HG03025 (cell line): Measurements from ENCODE around the gene PIP5KL1.

Experiments
- ATAC-seq: cut with Tn5 transposase; IDR thresholded peaks from one replicate; pipeline ENCODE4 v1.9.1; 2021; ENCODE audit warnings: mild to moderate bottlenecking, moderate library complexity; ENCODE audit not compliant: unreplicated experiment, low FRiP score

The PIP5KL1 gene

DNA sequence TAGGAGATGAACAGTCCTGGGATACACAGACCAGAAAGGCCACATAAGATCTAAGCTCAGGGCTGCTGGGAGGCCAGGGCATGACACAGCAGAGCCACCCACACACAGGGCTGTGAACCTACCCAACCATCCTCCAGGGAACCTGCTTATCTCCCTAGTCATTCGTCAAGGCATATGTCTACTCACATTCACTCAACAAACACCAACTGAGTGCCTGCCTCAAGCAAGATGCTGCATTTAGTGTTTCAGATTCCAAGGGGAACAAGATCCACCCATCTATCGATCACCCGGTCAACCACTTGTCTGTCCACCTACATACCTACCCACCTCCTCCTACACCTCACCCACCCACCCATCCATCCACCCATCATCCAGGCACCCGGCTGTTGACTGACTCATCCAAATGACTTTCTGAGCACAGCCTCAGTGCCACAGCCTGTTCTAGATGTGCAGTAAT is 5.2 kb upstream of the PIP5KL1 start:
- no peak for ATAC-seq

DNA sequence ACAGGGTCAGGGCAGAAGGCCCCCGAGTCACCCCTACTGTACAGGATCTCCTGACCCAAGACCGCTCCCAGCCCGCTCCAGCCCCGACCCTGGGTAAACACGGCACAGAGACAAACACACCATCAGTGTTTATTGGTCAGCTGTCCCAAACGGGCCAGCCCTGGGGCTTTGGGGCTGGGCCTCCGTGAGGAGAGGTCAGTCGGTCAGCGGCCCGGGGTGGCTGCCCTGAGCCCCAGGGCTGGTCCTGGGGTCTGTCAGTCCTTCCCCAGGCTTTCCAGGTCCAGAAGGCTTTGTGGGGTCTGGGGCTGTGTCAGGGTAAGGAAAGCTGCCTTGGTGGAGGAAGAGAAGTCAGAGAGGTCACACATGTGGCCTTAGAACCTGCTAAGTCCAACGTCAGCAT is 4.4 kb upstream of the PIP5KL1 start:
- no peak for ATAC-seq

DNA sequence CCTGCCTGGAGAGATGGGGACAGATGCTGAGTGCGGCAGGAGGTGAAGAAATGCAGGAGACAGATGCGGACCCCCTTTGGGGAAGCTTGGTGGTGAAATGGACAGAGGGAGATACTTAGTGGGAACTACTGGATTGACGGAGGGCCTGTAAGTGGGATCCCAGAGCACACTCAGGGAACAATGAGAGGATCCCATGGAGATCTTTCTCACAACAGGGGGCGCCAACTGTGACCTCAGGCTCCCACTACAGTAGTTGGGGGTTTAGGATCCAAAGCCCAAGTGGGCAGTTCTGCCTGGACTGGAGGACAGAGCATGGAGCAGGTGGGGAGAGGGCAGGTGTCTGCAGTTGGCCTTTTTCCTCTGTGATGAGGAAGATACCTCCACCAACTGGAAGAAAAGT is 3.7 kb upstream of the PIP5KL1 start:
- ATAC-seq, result no peak

DNA sequence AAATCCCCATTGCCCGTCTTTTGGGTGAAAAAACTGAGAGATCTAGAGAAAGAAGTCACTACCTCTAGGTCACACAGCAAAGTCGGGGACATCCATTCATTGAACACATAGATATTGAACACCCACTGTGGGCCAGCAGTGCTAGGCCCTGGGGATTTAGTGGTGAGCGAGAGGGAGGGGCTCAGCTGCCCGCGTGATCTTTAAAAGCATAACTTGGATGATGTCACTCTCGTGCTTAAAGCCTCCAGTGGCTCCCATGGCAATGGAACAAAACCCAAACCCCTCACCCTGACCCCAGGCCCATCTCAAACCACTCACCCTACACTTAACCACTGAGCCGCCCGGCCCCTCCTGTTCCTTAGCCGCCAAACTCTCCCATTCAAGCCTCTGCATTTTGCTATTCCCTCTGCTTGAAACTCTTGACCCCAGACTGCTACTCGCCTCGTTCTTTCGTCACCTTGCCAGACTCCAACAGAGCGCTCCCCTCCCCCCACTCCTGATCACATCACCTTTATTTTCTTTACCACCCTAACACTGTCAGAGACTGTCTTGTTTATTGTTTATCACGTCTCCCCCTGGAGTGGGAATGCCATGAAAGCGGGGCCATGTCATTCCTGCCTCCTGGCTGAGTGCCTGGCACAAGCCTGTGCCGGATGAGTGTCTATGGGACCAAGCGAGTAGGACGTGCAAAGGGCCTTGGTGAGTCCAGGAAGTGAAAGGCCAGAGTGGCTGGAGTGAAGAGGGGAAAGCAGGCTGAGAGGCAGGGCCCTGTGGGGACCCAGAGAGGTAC is 710 bp upstream of the PIP5KL1 start:
- ATAC-seq, result no peak

DNA sequence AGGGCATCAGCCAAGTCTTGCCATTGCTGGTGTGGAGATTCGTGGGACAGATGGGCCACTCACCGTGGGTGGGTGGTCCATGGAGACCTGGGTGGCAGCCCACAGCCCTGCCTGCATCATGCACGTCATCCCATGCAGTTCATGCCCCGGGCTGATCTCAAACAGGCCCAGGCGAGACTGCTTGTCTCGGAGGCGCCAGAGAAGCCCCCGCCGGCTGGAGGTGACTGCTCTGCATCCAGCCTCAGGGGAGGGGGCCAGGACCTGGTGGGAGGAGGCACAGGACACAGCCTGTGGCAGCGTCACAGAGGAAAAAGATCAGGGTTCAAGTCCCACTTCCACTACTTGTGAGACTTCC is 975 bp downstream of the PIP5KL1 start:
- ATAC-seq, result no peak

DNA sequence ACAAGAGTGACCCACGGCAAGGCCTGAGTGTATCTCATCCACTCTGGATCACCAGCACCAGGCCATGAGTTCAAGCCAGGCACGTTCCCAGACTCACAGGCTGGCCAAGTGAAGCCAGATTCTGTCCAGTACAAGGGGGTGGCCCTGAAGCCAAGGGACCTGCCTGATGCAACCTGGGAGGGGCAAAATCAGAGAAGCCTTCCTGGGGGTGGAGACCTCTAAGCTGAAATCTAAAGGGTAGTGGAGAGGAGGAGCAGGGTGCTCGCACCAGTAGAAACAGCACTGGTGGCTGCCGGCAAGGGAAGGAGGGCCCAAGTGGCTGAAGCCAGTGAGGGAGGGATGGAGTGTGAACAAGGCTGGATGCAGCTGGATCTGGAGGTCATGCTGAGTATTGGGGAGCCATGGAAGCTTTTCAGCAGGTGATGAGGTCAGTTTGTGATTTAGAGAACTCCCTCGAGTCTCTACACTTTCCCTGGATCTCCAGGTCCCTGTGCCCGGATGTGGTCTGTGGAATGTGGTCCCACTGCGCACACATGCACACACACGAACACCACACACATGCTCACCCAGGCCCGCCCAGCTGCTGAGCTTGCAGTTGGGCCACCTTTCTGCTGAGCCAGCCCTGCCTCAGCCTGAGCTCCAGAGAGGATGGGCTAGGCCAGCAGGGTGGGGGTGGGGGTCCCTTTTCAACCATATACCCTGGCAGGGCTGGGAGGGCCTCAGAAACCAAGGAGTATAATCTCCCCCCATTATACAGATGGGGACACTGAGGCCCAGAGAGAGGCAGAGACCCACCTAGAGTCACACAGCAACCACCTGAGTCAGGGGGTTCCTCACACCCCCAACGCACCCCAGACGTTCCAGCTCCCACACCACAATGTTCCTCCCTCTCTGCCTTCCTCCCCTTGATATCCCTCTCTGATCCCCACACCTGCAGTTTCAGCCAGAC is 1.6 kb downstream of the PIP5KL1 start:
- ATAC-seq, result no peak

DNA sequence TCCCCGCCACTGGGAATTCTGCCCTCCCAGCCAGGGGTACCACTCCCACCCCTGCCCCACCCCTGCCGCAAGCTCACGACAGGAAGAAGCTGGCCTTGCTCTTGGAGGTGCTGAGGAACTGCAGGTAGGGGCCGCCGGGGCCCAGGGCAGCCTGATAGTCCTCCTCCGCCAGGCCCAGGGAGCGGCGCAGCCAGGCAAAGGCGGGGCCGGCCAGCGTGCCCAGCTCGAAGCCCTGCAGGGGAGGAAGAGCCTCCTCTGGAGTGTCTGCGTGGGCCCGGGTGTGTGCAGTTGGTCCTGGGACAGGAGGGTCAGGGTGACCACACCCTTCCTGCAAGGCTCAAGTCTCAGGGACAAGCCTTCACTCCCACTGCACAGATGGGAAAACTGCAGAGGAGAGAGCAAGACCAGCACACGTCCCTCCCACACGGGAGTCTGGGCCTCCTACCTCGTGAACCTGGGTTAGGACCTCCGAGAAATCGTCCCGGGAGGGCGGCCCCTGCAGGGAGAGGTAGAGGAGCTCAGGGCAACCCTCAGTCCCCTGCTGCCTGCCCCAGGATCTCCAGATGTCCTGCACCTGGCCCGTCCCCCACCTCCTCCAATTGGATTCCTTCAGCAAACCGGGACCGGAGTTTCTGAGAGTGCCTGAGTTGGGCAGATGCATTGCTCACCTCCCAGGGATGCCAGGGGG is 2.4 kb downstream of the PIP5KL1 start:
- no peak for ATAC-seq

DNA sequence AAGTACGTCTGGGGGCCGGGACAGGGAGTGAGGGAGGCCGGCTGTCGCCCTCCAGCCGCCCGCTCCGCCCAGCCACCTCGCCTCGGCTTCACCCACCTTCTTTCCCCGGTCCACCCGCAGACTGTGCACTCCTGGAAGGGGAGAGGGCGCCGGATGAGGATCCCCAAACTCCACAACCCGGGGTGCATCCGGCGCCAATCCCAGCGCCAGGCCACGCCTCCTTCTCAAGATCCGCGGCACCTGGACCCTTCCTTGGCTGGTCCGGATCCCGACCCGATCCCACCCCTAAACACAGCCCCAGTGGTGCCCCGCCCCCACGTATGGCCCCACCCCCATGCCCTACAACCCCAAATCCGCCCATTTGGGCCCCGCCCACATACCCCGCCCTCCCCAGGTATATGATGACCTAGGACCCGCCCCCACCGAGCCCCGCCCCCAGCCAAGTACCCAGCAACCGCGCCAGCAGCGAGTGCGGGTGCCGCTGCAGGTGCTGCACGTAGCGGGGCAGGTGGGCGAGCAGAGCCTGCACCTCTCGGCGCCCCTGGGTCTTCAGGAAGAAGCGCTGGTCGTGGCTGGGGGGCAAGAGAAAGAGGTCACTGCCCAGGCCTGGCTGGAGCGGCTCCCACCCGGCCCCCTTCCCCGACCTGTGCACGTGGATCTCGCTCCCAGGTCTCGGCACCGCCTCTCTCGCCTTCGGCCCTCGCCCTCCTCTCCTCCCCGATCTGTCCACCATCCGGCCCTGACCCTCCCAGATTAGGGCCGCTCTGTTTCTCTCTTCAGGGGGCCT is 3.2 kb downstream of the PIP5KL1 start:
- ATAC-seq, result no peak

DNA sequence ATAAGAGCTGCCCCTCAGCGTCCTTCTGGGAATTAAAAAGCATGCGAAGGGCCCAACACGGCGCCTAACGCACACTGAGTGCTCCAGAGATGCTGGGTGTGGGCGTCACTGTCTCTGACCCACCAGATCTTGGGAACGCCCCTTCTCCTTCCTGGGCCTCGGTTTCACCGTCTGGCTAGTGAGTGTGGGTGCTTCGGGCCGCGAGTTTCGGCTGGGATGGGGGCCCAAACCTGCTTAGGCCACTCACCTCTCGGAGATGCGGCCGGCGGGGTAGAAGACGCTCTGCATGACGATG is 3.7 kb downstream of the PIP5KL1 start:
- no peak for ATAC-seq

DNA sequence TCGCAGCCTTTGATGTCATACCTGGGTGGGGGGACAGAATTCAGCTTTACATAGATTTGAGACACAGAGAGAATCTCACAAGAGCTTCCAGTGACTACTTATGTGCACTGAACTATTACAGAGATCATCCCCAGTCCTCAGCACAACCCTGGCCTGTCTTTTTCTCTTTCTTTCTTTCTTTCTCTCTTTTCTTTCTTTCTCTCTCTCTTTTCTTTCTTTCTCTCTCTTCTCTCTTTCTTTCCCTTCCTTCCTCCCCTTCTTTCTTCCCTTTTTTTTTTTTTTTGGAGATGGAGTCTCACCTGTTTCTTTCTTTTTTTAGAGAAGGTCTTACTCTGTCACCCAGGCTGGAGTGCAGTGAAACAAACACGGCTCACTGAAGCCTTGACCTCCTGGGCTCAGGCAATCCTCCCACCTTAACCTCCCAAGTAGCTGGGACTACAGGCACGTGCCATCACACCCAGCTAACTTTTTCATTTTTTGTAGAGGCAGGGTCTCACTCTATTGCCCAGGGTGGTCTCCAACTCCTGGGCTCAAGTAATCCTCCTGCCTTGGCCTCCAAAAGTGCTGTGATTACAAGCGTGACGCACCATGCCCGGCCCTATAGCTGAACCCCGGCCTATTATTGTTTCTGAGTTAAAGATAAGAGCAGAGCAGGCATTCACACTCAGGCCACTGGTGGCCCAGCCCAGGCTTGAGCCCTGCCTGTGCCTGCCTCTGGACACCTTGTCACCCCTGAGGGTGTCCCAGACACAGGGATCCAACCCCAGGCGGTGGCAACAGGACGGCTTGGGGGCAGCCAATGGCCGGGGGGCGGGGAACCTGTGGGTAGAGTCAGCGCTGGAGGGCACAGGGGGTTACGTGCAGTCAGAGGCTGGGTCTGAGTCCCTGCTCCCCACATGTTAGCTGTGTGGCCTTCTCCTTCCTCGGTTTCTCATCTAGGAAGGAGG is 4.3 kb downstream of the PIP5KL1 start:
- ATAC-seq, result no peak

DNA sequence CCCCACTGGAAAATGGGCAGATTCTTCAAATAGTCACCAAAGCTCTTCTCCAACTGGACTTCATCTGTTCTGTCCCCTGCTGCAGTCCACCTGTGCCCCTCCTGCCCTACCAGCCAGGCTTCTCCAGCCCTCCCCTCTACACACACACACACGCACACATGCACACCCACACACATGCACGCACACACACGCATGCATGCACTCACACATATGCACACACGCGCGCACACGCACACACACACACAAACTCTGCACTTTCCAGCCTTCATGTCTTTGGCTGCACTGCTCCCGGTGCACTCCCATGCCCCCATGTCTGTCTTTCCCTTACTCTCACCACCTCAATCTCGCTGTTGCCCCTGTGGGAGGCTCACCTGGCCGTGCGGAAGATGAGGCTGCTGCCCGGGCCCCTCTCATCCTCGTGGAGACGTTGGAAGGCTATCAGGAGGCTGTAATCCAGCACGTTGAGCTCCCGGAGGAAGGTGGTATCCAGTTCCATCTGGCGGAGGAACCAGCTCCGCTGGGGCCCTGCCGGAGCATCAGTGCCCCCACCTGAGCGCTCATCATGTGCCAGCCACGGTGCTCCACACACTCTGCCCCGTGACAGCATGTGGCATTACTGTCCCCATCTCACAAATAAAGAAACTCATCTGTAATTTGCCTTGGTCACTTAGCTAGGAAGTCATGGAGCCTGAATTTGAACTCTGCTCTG is 5.7 kb downstream of the PIP5KL1 start:
- no peak for ATAC-seq

DNA sequence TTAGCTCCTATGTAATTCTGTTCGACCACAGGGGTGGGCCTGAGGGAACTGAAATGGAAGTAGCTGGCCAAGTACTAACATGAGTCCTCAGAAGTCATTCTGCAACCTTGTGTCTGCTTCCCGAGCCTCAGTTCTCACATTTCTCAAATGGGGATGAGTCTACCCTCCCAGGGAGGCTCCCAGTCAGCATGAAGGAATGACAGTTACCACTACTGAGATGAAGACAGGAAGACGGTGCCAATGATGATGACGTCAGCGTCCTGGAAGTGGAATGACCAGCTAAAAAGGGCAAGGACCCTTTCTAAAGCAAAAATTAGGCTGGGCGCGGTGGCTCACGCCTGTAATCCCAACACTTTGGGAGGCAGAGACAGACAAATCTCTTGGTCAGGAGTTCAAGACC is 6.8 kb downstream of the PIP5KL1 start:
- ATAC-seq, result no peak

DNA sequence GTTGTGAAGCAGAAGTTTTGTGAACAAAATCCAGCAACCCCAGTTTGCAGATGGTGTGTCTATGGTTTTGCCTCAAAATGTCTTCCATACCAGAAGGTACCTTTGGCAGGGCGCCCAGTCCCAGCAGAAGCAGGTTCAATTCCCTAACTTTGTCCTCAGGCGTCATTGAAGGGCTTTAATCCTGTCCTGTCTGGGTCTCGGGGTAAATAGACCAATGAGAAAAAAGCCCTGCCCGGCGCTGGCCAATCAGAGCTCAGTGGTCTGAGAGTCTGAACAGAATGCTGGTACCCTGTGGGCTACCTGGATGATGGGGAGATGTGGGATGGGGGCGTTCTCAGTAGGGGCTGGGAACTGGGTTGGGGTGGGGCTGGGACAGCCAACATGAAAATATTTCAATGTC is 7.5 kb downstream of the PIP5KL1 start:
- no peak for ATAC-seq

DNA sequence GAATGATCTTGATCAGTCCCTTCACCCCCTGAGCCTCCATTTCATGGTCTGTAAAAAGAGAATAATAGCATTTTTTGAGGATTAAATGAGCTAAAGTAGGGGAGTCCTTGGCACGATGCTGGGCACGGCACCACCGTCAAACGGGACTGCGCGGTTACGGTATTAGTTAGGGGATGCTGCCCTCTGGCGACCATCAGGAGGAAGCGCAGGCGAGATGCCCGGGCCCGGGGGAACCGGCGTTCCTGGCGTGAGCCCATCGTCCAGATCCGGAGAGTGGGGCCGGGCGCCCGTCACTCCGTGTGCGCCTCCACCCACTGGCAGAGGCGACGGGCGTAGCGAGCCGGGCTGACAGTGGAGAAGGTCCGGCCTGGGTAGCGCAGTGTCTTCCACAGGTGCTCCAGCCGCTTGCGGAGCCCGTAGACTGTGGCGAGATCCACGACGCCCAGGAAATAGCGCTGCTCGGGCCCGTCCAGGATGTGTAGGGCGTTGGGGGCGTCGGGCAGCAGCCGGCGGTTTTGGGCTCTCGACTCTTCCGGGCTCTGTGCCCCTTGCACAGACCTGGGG is 8.9 kb downstream of the PIP5KL1 start:
- ATAC-seq, result no peak

DNA sequence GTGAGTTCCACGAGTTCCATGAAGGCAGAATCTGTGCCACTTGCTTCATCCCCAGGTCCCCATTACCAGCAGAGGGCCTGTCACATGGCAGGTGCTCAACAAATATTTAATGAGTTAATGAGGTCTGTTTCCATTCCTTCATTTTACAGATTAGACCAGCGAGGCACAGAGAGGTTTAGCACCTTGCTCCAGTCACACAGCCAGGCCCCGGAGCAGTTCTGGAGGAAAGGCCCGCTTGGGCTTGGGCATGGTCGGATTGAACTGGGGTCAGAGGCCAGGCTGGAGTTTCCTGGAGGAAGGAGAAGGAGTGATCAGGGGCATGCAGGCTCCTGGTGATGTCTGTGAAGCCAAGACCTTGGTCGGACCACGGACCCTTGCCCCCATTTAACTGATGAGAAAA is 9.8 kb downstream of the PIP5KL1 start:
- ATAC-seq, result no peak

DNA sequence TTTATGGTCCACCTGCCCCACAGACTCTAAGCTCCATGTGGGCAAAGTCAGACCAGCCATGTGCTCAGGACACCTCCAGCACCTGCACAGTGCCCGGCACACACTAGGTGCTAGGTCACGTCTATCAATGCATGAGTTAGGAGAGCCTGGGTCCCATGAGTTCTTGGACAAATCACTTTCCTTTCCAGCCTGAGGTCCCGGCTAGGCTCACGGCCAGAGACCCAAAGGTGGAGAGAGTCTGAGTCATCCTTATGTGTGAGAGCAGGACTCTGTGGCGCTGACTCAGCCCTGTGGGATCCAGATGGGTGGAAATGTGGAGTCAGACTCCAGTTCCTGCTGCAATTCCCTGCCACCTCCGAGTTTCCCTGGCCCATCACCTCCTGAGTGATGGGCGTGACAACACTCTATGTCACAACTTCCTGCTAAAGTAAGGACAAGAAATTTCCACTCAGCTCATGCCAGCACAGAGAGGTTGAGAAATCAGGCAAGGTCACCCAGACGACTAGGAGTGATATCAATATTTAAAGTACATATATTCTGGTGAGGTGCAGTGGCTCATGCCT is 11.2 kb downstream of the PIP5KL1 start:
- ATAC-seq, result no peak

DNA sequence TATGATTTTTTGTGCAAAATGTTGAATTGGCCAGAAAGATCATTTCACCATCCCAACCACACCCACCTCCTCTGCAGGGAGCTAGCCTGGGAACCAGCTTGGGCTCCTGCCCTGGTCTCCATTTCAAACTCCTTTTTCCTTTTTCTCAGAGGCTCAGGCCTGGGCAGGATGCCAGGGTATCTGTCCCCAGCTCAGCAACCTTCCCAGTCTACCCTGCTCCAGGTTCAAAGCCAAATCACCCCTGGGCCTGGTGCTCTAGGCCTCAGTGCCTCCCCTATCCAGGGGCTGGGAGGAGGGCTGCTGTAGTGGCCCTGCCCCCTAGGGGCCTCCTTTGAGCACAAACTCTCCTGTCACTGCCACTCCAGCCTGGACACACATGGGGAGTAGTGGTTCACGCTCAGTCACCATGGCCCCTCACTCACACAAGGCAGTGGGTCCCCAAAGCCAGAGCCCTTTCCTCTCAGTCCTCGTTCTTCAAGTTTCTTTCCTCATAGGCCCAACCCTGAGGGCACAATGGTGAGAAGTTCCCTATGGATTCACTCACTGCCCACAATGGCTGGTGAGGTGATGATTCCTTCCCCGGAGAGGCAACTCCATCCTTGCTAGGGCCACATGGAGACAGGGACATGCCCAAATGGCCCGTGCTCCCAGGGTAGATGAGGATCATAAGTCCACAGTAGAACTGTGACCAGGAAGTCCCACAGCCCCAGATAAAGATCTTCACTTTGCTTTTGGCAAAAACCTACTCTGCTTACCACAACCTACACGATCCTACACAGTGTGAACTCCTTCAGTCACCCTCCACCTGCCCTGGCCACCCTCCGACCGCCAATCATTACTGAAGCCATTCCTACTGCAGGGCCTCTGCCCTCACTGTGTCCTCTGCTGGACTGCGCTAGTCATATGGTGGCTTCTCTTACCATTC is 12.1 kb downstream of the PIP5KL1 start:
- ATAC-seq, result no peak
